GM18505 (cell line): ENCODE data around the gene AOC2.
"Not testable (repeated sequence)": the region's sequence is repeated elsewhere in the genome, so short reads cannot be mapped to it uniquely, and the experiment has no call there.

ENCODE experiments used
- ATAC-seq: cut with Tn5 transposase; IDR thresholded peaks from one replicate; pipeline ENCODE4 v1.9.1; 2021; ENCODE audit not compliant: unreplicated experiment
- POLR2A ChIP-seq: IDR thresholded peaks from 4 replicates; pipeline ENCODE4 v1.6.1; 2011; ENCODE audit warnings: borderline replicate concordance; ENCODE audit not compliant: insufficient read depth, insufficient read length; ENCODE audit errors: extremely low read depth

AOC2 gene

GRCh38 chr17:42886283-42887176, 42.1 kb downstream of the AOC2 start:
- no peak for ATAC-seq
- TF ChIP-seq POLR2A: no peak

GRCh38 chr17:42889809-42890208, 45.4 kb downstream of the AOC2 start:
- ATAC-seq: no peak
- no peak for TF ChIP-seq POLR2A

GRCh38 chr17:42891539-42892152, 47.3 kb downstream of the AOC2 start:
- no peak for ATAC-seq
- no peak for TF ChIP-seq POLR2A

GRCh38 chr17:42893359-42893758, 49.0 kb downstream of the AOC2 start:
- no peak for ATAC-seq
- TF ChIP-seq POLR2A: no peak

- ATAC-seq: no peak
- no peak for TF ChIP-seq POLR2A
Measured at GRCh38 chr17:42894283-42895184, 50.2 kb downstream of the AOC2 start.

GRCh38 chr17:42895185-42895555, 50.8 kb downstream of the AOC2 start:
- ATAC-seq: no peak
- TF ChIP-seq POLR2A: no peak

GRCh38 chr17:42898147-42898811, 53.9 kb downstream of the AOC2 start:
- TF ChIP-seq POLR2A: no peak
- ATAC-seq: no peak

GRCh38 chr17:42899981-42900380, 55.6 kb downstream of the AOC2 start:
- not testable (repeated sequence) for ATAC-seq
